ENCODE measurements around the gene STRN4. TPM values are rescaled to one million over a fixed set of nuclear protein-coding genes. Genes with fewer than 3 reads are reported as not detected.
A peak's percentile ranks its signal among the peaks of the same experiment; 100 is the strongest.

Gene STRN4
- total RNA-seq, 4 donors from 2014 or later: 81.6 to 306 (median 174) TPM

DNA sequence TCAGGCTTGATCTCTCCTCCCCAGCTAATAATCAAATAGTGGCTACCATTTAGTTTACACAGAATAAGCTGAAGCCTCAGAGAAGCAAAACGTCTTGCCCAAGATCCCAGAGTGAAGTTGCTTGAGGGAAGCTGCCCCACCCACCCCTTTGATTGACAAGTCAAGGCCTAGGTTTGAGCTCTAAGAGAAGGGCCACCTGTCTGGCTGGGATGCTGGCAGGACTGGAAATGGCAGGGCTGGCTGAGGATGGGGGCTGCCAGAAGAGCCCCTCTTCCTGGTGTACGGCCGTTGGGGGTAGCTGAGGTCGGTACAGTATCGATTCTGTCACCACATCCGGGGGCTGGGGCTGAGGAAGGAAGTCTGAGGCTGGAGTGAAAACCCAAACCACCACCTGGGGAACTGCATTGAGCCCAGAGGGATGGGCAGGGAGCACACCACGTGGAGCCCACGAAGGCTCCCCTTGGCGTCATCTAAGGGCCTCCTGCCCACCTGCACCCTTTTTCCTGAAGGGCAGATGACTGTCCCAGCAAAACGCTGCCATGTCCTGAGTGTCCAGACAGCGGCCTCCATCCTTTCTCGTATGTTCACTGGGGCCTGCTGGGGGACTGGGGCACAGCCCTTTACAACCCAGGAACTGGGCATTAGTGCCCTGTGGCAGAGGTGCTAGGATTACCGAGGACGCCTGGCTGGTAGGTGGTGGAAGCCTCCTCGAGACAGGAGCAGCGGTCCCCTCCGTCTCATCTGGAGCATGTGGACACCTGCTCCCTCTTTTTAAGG is 27.9 kb downstream of the STRN4 start:
- intact Hi-C loops (cut with DNase I; ENCODE audit: low total_unique reads): no loop called here
- TF ChIP-seq, protein P1, sequence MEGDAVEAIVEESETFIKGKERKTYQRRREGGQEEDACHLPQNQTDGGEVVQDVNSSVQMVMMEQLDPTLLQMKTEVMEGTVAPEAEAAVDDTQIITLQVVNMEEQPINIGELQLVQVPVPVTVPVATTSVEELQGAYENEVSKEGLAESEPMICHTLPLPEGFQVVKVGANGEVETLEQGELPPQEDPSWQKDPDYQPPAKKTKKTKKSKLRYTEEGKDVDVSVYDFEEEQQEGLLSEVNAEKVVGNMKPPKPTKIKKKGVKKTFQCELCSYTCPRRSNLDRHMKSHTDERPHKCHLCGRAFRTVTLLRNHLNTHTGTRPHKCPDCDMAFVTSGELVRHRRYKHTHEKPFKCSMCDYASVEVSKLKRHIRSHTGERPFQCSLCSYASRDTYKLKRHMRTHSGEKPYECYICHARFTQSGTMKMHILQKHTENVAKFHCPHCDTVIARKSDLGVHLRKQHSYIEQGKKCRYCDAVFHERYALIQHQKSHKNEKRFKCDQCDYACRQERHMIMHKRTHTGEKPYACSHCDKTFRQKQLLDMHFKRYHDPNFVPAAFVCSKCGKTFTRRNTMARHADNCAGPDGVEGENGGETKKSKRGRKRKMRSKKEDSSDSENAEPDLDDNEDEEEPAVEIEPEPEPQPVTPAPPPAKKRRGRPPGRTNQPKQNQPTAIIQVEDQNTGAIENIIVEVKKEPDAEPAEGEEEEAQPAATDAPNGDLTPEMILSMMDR (IDR thresholded peaks at IDR 0.05): no peak
- TF ChIP-seq POLR2AphosphoS5 (IDR thresholded peaks at IDR 0.05): peak in 1 of 3 donors; percentile 37
- peaks cover 20 to 41% (median 29%) of the 10 kb centered on the region in 4 donors for H3K4me1 ChIP-seq
- WGBS, 2 donors (ENCODE audit: low coverage in 1 of 2): 30 to 48% methylated on average over 6 to 17 of the region's 17 CpGs
- peak; percentile 76 for DNase-seq
- peaks cover 0 to 24% (median 9%) of the 10 kb centered on the region in 4 donors for H3K36me3 ChIP-seq
- H3K4me3 ChIP-seq: peak overlapping the region in 1 of 4 donors; percentile 94
- in situ Hi-C loops (cut with MboI; ENCODE audit: low pct_ligation_motif_present in 1 of 4, low pct_unique_long_range_greater_than_20kb in 1 of 4, low sequenced_read_pairs in 3 of 4): no loop called here
- H3K9me3 ChIP-seq: no peaks in the 10 kb centered on the region
- no peaks in the 10 kb centered on the region for H3K27me3 ChIP-seq
- peak overlapping the region; percentile 95 to 96 (median 95) for H3K27ac ChIP-seq

DNA sequence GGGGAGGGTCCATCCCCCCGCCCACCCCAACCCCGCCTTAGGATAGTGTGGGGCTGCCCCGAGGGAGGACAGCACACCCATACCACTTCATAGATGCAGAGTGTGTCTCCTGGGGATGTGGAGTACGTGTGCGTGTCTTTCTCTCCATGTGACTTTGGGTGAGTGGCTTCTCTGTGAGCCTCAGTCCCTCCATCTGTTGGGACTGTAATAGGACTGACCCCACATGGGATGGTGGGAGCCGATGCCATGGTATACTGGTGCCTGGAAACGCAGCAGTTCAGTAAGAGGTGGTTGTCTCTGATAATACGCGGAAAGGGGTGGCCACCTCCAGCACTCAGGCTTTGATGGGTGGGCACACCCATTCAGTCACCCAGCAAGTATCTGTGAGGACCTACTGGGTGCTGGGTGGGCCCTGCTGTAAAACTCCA is 28.5 kb downstream of the STRN4 start:
- 16% methylated on average over 9 of the region's 9 CpGs; no CpG with 5 or more reads in 1 of the 2 donors for WGBS, 2 donors (ENCODE audit: low coverage in 1 of 2)

DNA sequence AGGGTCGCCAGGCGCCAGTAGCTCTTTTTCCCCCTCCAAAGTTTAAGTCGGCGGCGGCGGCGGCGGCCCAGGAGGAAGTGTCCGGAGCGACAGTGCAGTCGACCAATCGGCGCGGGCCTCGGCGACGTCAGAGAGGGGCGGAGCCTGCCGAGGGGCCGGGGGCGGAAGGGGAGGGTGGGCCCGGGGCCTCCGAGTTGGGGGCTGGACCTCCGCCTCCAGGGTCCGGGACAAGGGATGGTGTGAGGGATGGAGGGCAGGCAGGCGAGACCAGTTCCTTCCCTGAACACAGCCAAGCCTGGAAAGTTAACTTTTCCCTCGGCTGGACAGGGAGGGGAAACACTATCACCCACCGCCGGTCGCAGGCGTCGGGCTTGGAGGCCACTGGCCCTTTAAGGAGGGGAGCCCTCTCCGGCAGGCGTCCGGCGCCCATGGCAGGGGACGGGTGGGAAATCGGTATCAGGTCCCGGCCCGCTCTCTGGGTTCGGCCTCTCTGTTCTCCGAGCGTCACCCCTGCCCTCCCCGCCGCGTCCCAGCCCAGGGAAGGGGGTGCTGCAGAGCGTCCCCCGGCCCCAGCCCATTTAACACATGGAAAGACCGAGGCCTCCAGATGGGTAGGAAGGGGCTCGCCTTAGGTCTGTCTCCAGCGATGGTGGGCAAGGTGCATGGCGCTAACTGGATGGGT is 29.1 kb downstream of the STRN4 start, which contains the start of gene PRKD2:
Gene PRKD2 (minus strand): TSS at position 81 of the 682 bp plus-strand sequence. CDS start 744 bp downstream, outside the sequence.
- Histone ChIP-seq H3K4me1 (peaks cover 20 to 41% (median 32%) of the 10 kb centered on the region in 4 donors), H3K4me3 (peak within 1 kb of the TSS; percentile 81 to 94 (median 92)), H3K27me3 (no peaks in the 10 kb centered on the region), H3K27ac (peak within 1 kb of the TSS; percentile 95 to 96 (median 95)), H3K36me3 (peaks cover 0 to 16% (median 3%) of the 10 kb centered on the region in 4 donors), H3K9me3 (no peaks in the 10 kb centered on the region)
- TF ChIP-seq POLR2A (IDR thresholded peaks at IDR 0.05) (peak; percentile 48), POLR2AphosphoS5 (IDR thresholded peaks at IDR 0.05) (peak; percentile 48 to 79 (median 77)), EP300 (IDR thresholded peaks at IDR 0.05; ENCODE audit: low read depth) (no peak)
- 0% methylated on average over 52 of the region's 52 CpGs; no CpG with 5 or more reads in 1 of the 2 donors for WGBS, 2 donors (ENCODE audit: low coverage in 1 of 2)
- in situ Hi-C loops (cut with MboI; ENCODE audit: low pct_ligation_motif_present in 1 of 4, low pct_unique_long_range_greater_than_20kb in 1 of 4, low sequenced_read_pairs in 3 of 4): no loop called here
- peak; percentile 94 for DNase-seq
- intact Hi-C loops (cut with DNase I; ENCODE audit: low total_unique reads): no loop called here

More for the DNA sequence above, 28.5 kb downstream of the STRN4 start:
- Histone ChIP-seq H3K9me3 (no peaks in the 10 kb centered on the region), H3K27ac (peak overlapping the region; percentile 95 to 96 (median 95)), H3K36me3 (peaks cover 0 to 22% (median 6%) of the 10 kb centered on the region in 4 donors), H3K4me3 (peak overlapping the region; percentile 81 to 94 (median 92)), H3K27me3 (no peaks in the 10 kb centered on the region), H3K4me1 (peaks cover 20 to 41% (median 32%) of the 10 kb centered on the region in 4 donors)
- intact Hi-C loops (cut with DNase I; ENCODE audit: low total_unique reads) (no loop called here), in situ Hi-C loops (cut with MboI; ENCODE audit: low pct_ligation_motif_present in 1 of 4, low pct_unique_long_range_greater_than_20kb in 1 of 4, low sequenced_read_pairs in 3 of 4) (no loop called here)
- TF ChIP-seq POLR2AphosphoS5 (IDR thresholded peaks at IDR 0.05) (no peak), POLR2A (IDR thresholded peaks at IDR 0.05) (no peak), EP300 (IDR thresholded peaks at IDR 0.05; ENCODE audit: low read depth) (no peak)
- TF ChIP-seq, protein P1 (IDR thresholded peaks at IDR 0.05): no peak
- DNase-seq: no peak

DNA sequence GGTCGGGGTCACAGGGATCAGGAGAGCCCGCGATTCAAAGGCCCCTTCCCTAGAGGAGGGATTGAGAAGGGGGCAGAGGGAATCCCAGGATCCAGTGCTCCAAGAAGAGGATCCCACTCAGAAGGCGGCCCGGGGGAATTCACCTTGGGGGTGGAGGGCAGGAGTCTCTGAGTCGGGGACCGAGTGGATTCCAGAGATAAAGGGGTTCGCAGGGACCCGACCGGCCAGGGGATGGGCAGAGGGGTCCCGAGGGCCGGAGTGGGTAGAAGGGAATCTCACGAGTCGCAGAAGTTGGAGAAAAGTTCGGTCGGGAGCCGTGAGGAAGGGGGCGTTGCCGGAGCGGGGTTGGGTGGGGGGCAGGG is 29.6 kb downstream of the STRN4 start:
- H3K27me3 ChIP-seq: no peaks in the 10 kb centered on the region
- no peak for TF ChIP-seq EP300 (IDR thresholded peaks at IDR 0.05; ENCODE audit: low read depth)
- TF ChIP-seq POLR2A (IDR thresholded peaks at IDR 0.05): no peak
- TF ChIP-seq, protein P1 (IDR thresholded peaks at IDR 0.05): no peak
- no peak for TF ChIP-seq POLR2AphosphoS5 (IDR thresholded peaks at IDR 0.05)
- no peak for DNase-seq
- in situ Hi-C loops (cut with MboI; ENCODE audit: low pct_ligation_motif_present in 1 of 4, low pct_unique_long_range_greater_than_20kb in 1 of 4, low sequenced_read_pairs in 3 of 4): no loop called here
- 0% methylated on average over 14 to 20 of the region's 20 CpGs for WGBS, 2 donors (ENCODE audit: low coverage in 1 of 2)
- peaks cover 0 to 11% (median under 1%) of the 10 kb centered on the region in 4 donors for H3K36me3 ChIP-seq
- H3K4me3 ChIP-seq: peak overlapping the region; percentile 81 to 94 (median 92)
- H3K27ac ChIP-seq: peak overlapping the region; percentile 95 to 96 (median 95)
- H3K9me3 ChIP-seq: no peaks in the 10 kb centered on the region
- peaks cover 20 to 41% (median 32%) of the 10 kb centered on the region in 4 donors for H3K4me1 ChIP-seq
- intact Hi-C loops (cut with DNase I; ENCODE audit: low total_unique reads): no loop called here
